Measurements from ENCODE around the gene PCBP3.
A peak's percentile ranks its signal among the peaks of the same experiment; 100 is the strongest.
"Not testable (repeated sequence)": the region's sequence is repeated elsewhere in the genome, so short reads cannot be mapped to it uniquely, and the experiment has no call there.

PCBP3 gene

GRCh38 chr21:45970674-45971615 is 327.4 kb downstream of the PCBP3 start:
- DNase-seq (ENCODE audit: low read depth): peak; percentile 34

GRCh38 chr21:45971616-45972352 is 328.3 kb downstream of the PCBP3 start:
- DNase-seq (ENCODE audit: low read depth): no peak

GRCh38 chr21:45972353-45972715 is 328.8 kb downstream of the PCBP3 start:
- DNase-seq (ENCODE audit: low read depth): no peak

GRCh38 chr21:45972716-45973474 is 329.4 kb downstream of the PCBP3 start:
- no peak for DNase-seq (ENCODE audit: low read depth)

GRCh38 chr21:45973475-45974072 is 330.0 kb downstream of the PCBP3 start:
- DNase-seq (ENCODE audit: low read depth): peak; percentile 76

GRCh38 chr21:45974073-45975019 is 330.8 kb downstream of the PCBP3 start:
- DNase-seq (ENCODE audit: low read depth): no peak

- DNase-seq (ENCODE audit: low read depth): no peak
These were observed 331.6 kb downstream of the PCBP3 start for GRCh38 chr21:45975020-45975666.

GRCh38 chr21:45975667-45976409 is 332.3 kb downstream of the PCBP3 start:
- not testable (repeated sequence) for DNase-seq (ENCODE audit: low read depth)

- no peak for DNase-seq (ENCODE audit: low read depth)
These were observed 333.3 kb downstream of the PCBP3 start for GRCh38 chr21:45976701-45977311.

- DNase-seq (ENCODE audit: low read depth): no peak
These were observed 333.9 kb downstream of the PCBP3 start for GRCh38 chr21:45977396-45977795.

GRCh38 chr21:45979141-45979631 is 335.7 kb downstream of the PCBP3 start:
- DNase-seq (ENCODE audit: low read depth): no peak

- no peak for DNase-seq (ENCODE audit: low read depth)
These were observed 336.1 kb downstream of the PCBP3 start for GRCh38 chr21:45979651-45980050.

GRCh38 chr21:45980271-45980670 is 336.7 kb downstream of the PCBP3 start:
- DNase-seq (ENCODE audit: low read depth): no peak

- DNase-seq (ENCODE audit: low read depth): no peak
These were observed 337.2 kb downstream of the PCBP3 start for GRCh38 chr21:45980697-45981096.

- DNase-seq (ENCODE audit: low read depth): peak; percentile 32
These were observed 337.9 kb downstream of the PCBP3 start, which contains the start of gene COL6A1 for GRCh38 chr21:45981151-45982091. Gene COL6A1, plus strand, starts transcription at chr21:45981770. Its CDS starts 81 bp downstream, at chr21:45981851.

- no peak for DNase-seq (ENCODE audit: low read depth)
These were observed 338.7 kb downstream of the PCBP3 start for GRCh38 chr21:45982092-45982757.
